Naive thymus-derived CD4-positive, alpha-beta T cell (primary cell): ENCODE results near the gene NPY5R. TPM values are rescaled to one million over a fixed set of nuclear protein-coding genes. Genes with fewer than 3 reads are reported as not detected.

Experiments used
- ATAC-seq: fragments of 150-1000 bp; cut with Tn5 transposase; 2 replicates; pipeline ENCODE4 v1.10.0; 2021; ENCODE audit warnings: mild to moderate bottlenecking, moderate library complexity
- CTCF ChIA-PET: fragments of 350-600 bp; sonication (Branson Sonifier 250); formaldehyde crosslinking; loops from one replicate; lab custom pipeline; 2021; ENCODE audit warnings: antibody characterized with exemption; lab: Charles Lee
- POLR2A ChIA-PET: fragments of 350-600 bp; sonication (Branson Sonifier 250); formaldehyde crosslinking; loops from one replicate; lab custom pipeline; 2021; ENCODE audit warnings: antibody characterized with exemption, inconsistent platforms; lab: Charles Lee
- DNase-seq, 9 donors: peaks; one replicate each; pipeline versions ENCODE4 v3.0.0 to v3.0.0-alpha.2; 2020 to 2022; ENCODE audit warnings: mixed read lengths in 1 of 9
- H3K27ac ChIP-seq: one replicate; pipeline ENCODE4 v1.7.0; 2013; ENCODE audit warnings: mild to moderate bottlenecking, low read depth, low read length, moderate library complexity
- H3K27me3 ChIP-seq, 2 donors: one replicate each; pipeline ENCODE4 v1.7.0; 2013; ENCODE audit warnings: low read length in 2 of 2, mild to moderate bottlenecking in 2 of 2, moderate library complexity in 2 of 2; ENCODE audit not compliant: control insufficient read depth in 2 of 2, insufficient read depth in 2 of 2
- H3K36me3 ChIP-seq, 3 experiments: 1 replicate in 2 of 3; 2 replicates in 1 of 3; pipeline ENCODE4 v1.7.0; 2013; ENCODE audit warnings: low read length in 3 of 3, mild to moderate bottlenecking in 3 of 3, moderate library complexity in 1 of 3; ENCODE audit not compliant: insufficient read depth in 3 of 3, control insufficient read depth in 2 of 3
- H3K4me1 ChIP-seq, 2 donors: one replicate each; pipeline ENCODE4 v1.7.0; 2013; ENCODE audit warnings: low read length in 2 of 2, mild to moderate bottlenecking in 2 of 2, moderate library complexity in 1 of 2; ENCODE audit not compliant: control insufficient read depth in 2 of 2, insufficient read depth in 2 of 2
- H3K4me3 ChIP-seq: 2 replicates; pipeline ENCODE4 v1.7.0; 2013; ENCODE audit warnings: mild to moderate bottlenecking, low read length
- H3K9me3 ChIP-seq, 3 experiments: 1 replicate in 2 of 3; 2 replicates in 1 of 3; pipeline ENCODE4 v1.7.0; 2013; ENCODE audit warnings: low read length in 3 of 3; ENCODE audit not compliant: control insufficient read depth in 2 of 3
- H3K27ac Mint-ChIP-seq, 9 donors: one replicate each; pipeline ENCODE4 v1.8.0; 2020 to 2022; ENCODE audit warnings: mixed read lengths in 9 of 9, mild to moderate bottlenecking in 8 of 9, moderate library complexity in 5 of 9, inconsistent platforms in 2 of 9
- H3K27me3 Mint-ChIP-seq, 5 donors: one replicate each; pipeline ENCODE4 v1.8.0; 2021 to 2022; ENCODE audit warnings: mixed read lengths in 5 of 5, mild to moderate bottlenecking in 1 of 5
- H3K36me3 Mint-ChIP-seq, 5 donors: one replicate each; pipeline ENCODE4 v1.8.0; 2020 to 2022; ENCODE audit warnings: mixed read lengths in 5 of 5, mild to moderate bottlenecking in 3 of 5, inconsistent platforms in 1 of 5
- H3K4me1 Mint-ChIP-seq, 7 donors: one replicate each; pipeline ENCODE4 v1.8.0; 2020 to 2022; ENCODE audit warnings: mixed read lengths in 7 of 7, mild to moderate bottlenecking in 3 of 7, inconsistent platforms in 1 of 7
- H3K4me3 Mint-ChIP-seq, 10 donors: one replicate each; pipeline ENCODE4 v1.8.0; 2020 to 2022; ENCODE audit warnings: mild to moderate bottlenecking in 10 of 10, mixed read lengths in 10 of 10, moderate library complexity in 6 of 10, inconsistent platforms in 2 of 10
- H3K9me3 Mint-ChIP-seq, 11 donors: one replicate each; pipeline ENCODE4 v1.8.0; 2020 to 2022; ENCODE audit warnings: mixed read lengths in 11 of 11, mild to moderate bottlenecking in 4 of 11, inconsistent platforms in 1 of 11, moderate library complexity in 1 of 11
- intact Hi-C, 2 donors: fragments of 100-400 bp; cut with micrococcal nuclease; formaldehyde crosslinking; loops; one replicate each; pipeline ENCODE4 v1.15.1; 2023
- polyA plus RNA-seq, 2 donors: library from polyadenylated mRNA; unstranded; fragments of 300-500 nt; fragmentation: Illumina TruSeq; gene quantifications; one replicate each; pipeline ENCODE4 v1.2.3, GENCODE V29; 2021
- total RNA-seq, 6 experiments: library from RNA in 5 of 6; stranded (reverse) in 5 of 6; gene quantifications; 1 replicate in 5 of 6; 2 replicates in 1 of 6; pipeline ENCODE4 v1.2.3 and lab custom pipeline; 2021 to 2026

The NPY5R gene
- total and polyA plus RNA-seq, 7 experiments from 2014 or later: not detected

DNA sequence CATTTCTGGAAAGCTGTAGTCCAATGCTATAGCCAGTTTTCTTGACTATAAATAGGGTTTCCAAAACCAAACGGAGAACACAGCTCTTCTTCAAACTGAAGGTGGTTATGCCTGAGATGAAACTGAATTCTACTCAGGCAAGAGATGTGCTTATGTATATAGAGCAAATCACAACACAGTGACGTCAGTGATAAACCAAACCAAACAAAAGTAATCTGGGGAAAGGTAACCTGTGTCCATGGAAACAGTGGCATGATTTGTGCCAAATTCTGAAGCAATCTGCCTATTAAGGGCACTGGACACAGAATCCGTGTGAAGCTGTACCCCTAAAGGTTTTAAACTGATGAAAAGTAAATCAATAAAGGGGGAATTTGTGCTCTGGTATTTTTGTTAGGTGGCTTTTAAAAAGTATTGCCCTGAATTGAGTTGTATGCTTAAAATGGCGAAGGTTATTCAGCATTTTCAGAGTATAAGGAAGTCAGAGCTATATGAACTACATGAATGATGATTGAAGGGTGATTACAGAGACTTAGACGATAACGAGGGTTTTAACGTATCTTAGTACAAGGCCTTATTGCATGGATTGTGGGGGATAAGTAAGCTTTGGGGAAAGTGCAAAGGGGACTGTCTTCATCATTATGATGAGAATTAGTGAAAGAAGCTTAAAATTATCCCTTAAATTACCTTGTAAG, 38.6 kb downstream of the NPY5R start:
- no peak for ATAC-seq
- H3K4me1 Mint-ChIP-seq: no peaks in the 10 kb centered on the region
- H3K9me3 Mint-ChIP-seq: peaks cover 0 to 4% (median 0%) of the 10 kb centered on the region in 11 donors
- no peak overlapping the region for H3K27ac ChIP-seq
- ChIA-PET POLR2A (no interaction called here), CTCF (no interaction called here)
- intact Hi-C loops: no loop called here
- no peaks in the 10 kb centered on the region for H3K9me3 ChIP-seq
- no peak overlapping the region for H3K4me3 ChIP-seq
- peaks cover 0 to 22% (median 19%) of the 10 kb centered on the region in 5 donors for H3K27me3 Mint-ChIP-seq
- H3K27ac Mint-ChIP-seq: no peak overlapping the region
- H3K36me3 Mint-ChIP-seq: no peaks in the 10 kb centered on the region
- H3K4me1 ChIP-seq: no peaks in the 10 kb centered on the region
- no peak for DNase-seq
- no peak overlapping the region for H3K4me3 Mint-ChIP-seq
- no peaks in the 10 kb centered on the region for H3K36me3 ChIP-seq
- H3K27me3 ChIP-seq: peaks cover 0 to 4% of the 10 kb centered on the region in 2 donors

DNA sequence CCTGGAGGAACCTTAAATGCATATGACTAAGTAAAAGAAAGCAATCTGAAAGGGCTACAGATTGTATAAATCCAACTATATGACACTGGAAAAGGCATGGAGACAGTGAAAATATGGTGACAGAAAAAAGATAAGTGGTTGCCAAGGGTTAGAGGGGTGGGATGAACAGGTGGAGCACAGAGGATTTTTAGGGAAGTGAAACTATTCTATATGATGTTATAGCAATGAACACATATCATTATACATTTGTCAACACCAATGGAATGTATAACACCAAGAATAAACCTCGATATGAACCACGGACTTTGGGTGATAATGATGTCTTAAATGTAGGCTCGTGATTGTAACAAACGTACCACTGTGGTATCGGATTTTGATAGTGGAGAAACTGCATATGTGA, 40.7 kb downstream of the NPY5R start:
- Mint-ChIP-seq H3K36me3 (no peaks in the 10 kb centered on the region), H3K4me3 (no peak overlapping the region), H3K27me3 (peaks cover 0 to 16% (median 13%) of the 10 kb centered on the region in 5 donors), H3K9me3 (peaks cover 0 to 4% (median 0%) of the 10 kb centered on the region in 11 donors), H3K4me1 (no peaks in the 10 kb centered on the region), H3K27ac (no peak overlapping the region)
- no peak for ATAC-seq
- Histone ChIP-seq H3K4me3 (no peak overlapping the region), H3K36me3 (no peaks in the 10 kb centered on the region), H3K27ac (no peak overlapping the region), H3K4me1 (no peaks in the 10 kb centered on the region), H3K9me3 (no peaks in the 10 kb centered on the region), H3K27me3 (peaks cover 0 to 4% of the 10 kb centered on the region in 2 donors)
- intact Hi-C loops: no loop called here
- POLR2A ChIA-PET: no interaction called here
- no peak for DNase-seq
- CTCF ChIA-PET: no interaction called here

DNA sequence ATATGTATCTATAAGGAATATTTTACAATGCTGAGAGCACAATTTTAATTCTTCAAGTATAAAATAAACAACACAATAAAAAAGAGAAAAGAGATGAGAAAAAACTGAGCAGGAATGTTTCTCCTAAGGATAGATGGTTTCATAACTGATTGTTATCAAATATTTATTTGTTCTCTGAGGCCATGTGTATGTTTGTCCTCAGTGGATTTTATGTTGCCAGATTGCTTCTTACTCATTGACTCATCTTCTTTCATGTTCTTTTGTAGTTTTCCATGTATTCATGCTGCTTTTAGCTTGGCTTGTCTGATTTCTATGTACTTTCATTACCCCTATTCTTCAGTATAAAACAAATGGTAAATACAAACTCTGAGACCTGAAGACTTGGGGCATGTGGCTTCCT, 41.2 kb downstream of the NPY5R start:
- Mint-ChIP-seq H3K9me3 (peaks cover 0 to 4% (median 0%) of the 10 kb centered on the region in 11 donors), H3K27me3 (peaks cover 0 to 14% (median 11%) of the 10 kb centered on the region in 5 donors), H3K4me3 (no peak overlapping the region), H3K4me1 (no peaks in the 10 kb centered on the region), H3K36me3 (no peaks in the 10 kb centered on the region), H3K27ac (no peak overlapping the region)
- CTCF ChIA-PET: no interaction called here
- Histone ChIP-seq H3K36me3 (no peaks in the 10 kb centered on the region), H3K27ac (no peak overlapping the region), H3K9me3 (no peaks in the 10 kb centered on the region), H3K4me1 (no peaks in the 10 kb centered on the region), H3K27me3 (peaks cover 0 to 4% of the 10 kb centered on the region in 2 donors), H3K4me3 (no peak overlapping the region)
- POLR2A ChIA-PET: no interaction called here
- ATAC-seq: no peak
- intact Hi-C loops: no loop called here
- DNase-seq: no peak

DNA sequence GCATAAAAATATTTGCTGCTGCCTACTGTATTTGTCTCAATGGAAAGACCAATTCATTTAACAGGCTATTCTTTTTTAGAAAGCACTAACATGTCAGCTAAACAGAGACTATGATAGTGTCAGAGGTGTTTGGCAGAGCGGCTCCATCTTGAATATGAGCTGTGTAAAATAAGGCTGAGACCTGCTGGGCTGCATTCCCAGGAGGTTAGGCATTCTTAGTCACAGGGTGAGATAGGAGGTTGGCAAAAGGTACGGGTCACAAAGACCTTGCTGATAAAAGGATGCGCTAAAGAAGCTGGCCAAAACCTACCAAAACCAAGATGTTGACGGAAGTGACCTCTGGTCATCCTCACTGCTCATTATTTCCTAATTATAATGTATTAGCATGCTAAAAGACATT, 41.8 kb downstream of the NPY5R start:
- H3K27me3 Mint-ChIP-seq: peaks cover 0 to 12% (median 11%) of the 10 kb centered on the region in 5 donors
- H3K4me3 ChIP-seq: no peak overlapping the region
- DNase-seq (no peak), ATAC-seq (no peak)
- no peak overlapping the region for H3K27ac Mint-ChIP-seq
- H3K4me3 Mint-ChIP-seq: no peak overlapping the region
- no peaks in the 10 kb centered on the region for H3K36me3 Mint-ChIP-seq
- peaks cover 0 to 4% (median 0%) of the 10 kb centered on the region in 11 donors for H3K9me3 Mint-ChIP-seq
- peaks cover 0 to 4% of the 10 kb centered on the region in 2 donors for H3K27me3 ChIP-seq
- H3K27ac ChIP-seq: no peak overlapping the region
- H3K4me1 Mint-ChIP-seq: no peaks in the 10 kb centered on the region
- intact Hi-C loops: no loop called here
- H3K36me3 ChIP-seq: no peaks in the 10 kb centered on the region
- ChIA-PET CTCF (no interaction called here), POLR2A (no interaction called here)
- H3K9me3 ChIP-seq: no peaks in the 10 kb centered on the region
- no peaks in the 10 kb centered on the region for H3K4me1 ChIP-seq

DNA sequence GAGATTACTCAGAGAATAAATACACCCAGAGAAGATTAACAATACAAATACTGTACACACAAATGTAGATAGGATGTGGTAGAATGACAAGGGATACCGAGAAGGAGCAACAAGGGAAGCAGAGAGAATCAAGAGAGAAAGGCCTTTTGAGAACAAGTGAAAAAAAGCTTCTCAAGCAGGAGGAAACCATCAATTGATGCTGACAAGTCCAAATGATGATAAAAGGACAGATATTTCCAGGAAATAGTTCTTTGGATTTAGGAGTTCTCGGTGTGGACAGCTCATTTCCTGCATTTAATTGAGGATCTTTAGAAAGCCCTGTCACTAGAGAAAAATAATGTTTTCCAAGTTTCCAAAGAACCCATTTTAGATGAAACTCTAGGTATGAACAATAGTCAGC, 48.1 kb downstream of the NPY5R start:
- CTCF ChIA-PET: no interaction called here
- Mint-ChIP-seq H3K4me3 (no peak overlapping the region), H3K9me3 (peaks cover 0 to 2% (median 0%) of the 10 kb centered on the region in 11 donors), H3K36me3 (no peaks in the 10 kb centered on the region), H3K4me1 (no peaks in the 10 kb centered on the region), H3K27ac (no peak overlapping the region), H3K27me3 (peaks cover 0 to 18% (median 8%) of the 10 kb centered on the region in 5 donors)
- intact Hi-C loops: no loop called here
- Histone ChIP-seq H3K27ac (no peak overlapping the region), H3K4me1 (no peaks in the 10 kb centered on the region), H3K4me3 (no peak overlapping the region), H3K36me3 (no peaks in the 10 kb centered on the region), H3K27me3 (no peaks in the 10 kb centered on the region), H3K9me3 (no peaks in the 10 kb centered on the region)
- POLR2A ChIA-PET: no interaction called here
- ATAC-seq: no peak
- no peak for DNase-seq

DNA sequence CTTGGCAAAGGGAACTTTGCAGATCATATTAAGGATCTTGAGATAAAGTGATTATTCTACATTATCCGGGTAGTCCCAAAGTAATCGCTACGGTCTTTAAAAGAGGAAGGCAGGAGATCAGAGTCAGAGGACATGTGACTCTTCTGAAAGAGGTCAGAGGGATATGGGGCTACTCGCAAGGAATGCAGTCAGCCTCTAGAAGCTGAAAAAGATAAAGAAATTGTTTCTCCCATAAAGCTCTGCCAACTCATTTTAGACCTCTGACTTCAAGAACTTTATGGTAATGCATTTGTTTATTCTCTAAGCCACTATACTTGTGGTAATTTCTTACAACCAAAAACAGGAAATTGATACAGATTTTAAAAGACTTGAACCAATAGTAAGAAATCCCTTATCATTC, 48.6 kb downstream of the NPY5R start:
- DNase-seq: no peak
- no peak overlapping the region for H3K4me3 Mint-ChIP-seq
- Histone ChIP-seq H3K4me1 (no peaks in the 10 kb centered on the region), H3K36me3 (no peaks in the 10 kb centered on the region), H3K4me3 (no peak overlapping the region), H3K9me3 (no peaks in the 10 kb centered on the region), H3K27me3 (no peaks in the 10 kb centered on the region), H3K27ac (no peak overlapping the region)
- intact Hi-C loops: no loop called here
- no peaks in the 10 kb centered on the region for H3K4me1 Mint-ChIP-seq
- ChIA-PET POLR2A (no interaction called here), CTCF (no interaction called here)
- H3K27ac Mint-ChIP-seq: no peak overlapping the region
- peaks cover 0 to 2% (median 0%) of the 10 kb centered on the region in 11 donors for H3K9me3 Mint-ChIP-seq
- no peak for ATAC-seq
- H3K27me3 Mint-ChIP-seq: peaks cover 0 to 20% (median 8%) of the 10 kb centered on the region in 5 donors
- no peaks in the 10 kb centered on the region for H3K36me3 Mint-ChIP-seq

DNA sequence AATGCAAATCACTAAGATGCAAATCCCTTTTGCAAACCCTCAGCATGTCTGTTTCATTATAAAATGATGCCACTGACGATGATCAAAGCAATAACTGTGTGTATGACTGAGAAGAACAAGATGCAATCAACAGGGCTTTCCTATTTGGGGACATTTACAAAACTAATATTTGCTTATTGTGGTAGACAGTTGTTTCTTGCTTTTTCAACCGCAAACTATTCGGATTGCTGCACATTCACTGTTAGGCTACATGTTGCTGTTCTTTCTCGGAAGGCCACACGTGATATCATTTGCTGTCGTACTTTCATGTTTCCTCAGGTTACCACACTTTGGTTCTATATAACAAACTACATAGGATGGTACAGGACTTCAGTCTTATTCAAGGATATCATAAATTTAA, 49.8 kb downstream of the NPY5R start:
- H3K27ac Mint-ChIP-seq: no peak overlapping the region
- peaks cover 0 to 25% (median 9%) of the 10 kb centered on the region in 5 donors for H3K27me3 Mint-ChIP-seq
- intact Hi-C loops: no loop called here
- H3K4me3 Mint-ChIP-seq: no peak overlapping the region
- no peaks in the 10 kb centered on the region for H3K27me3 ChIP-seq
- no peak overlapping the region for H3K4me3 ChIP-seq
- no peaks in the 10 kb centered on the region for H3K36me3 ChIP-seq
- ATAC-seq: no peak
- CTCF ChIA-PET: no interaction called here
- H3K4me1 ChIP-seq: no peaks in the 10 kb centered on the region
- DNase-seq: no peak
- peaks cover 0 to 2% (median 0%) of the 10 kb centered on the region in 11 donors for H3K9me3 Mint-ChIP-seq
- no peak overlapping the region for H3K27ac ChIP-seq
- H3K4me1 Mint-ChIP-seq: no peaks in the 10 kb centered on the region
- no peaks in the 10 kb centered on the region for H3K9me3 ChIP-seq
- H3K36me3 Mint-ChIP-seq: no peaks in the 10 kb centered on the region
- POLR2A ChIA-PET: no interaction called here
